Erythroblast (primary cell): ENCODE results near the gene AKAP11.

Experiments used
- GATA1 ChIP-seq: IDR thresholded peaks from 2 replicates; pipeline ENCODE4 v1.6.1; 2011; ENCODE audit warnings: low read depth, mild to moderate bottlenecking, control low read depth, low read length, moderate library complexity
- POLR2A ChIP-seq: IDR thresholded peaks from 2 replicates; pipeline ENCODE4 v1.6.1; 2011; ENCODE audit warnings: mild to moderate bottlenecking, low read length

DNA sequence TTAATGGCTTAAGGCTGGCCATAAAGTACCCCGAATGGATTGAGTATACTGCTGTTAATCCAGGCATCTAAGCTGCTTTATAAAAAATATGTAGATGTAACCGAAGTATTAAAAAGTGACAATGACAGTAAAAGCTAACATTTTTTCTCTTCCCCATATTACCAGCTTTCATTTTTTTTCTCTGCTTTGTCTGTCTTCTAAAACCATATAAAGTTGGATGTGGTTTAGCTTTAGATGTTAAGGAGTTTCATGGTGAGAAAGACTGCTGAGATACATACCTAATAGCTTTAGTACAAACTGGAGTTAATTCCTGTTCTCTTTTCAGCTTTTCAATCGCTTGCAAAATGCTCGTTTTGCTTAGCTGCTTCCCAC is 838 bp downstream of the AKAP11 start:
- TF ChIP-seq POLR2A (no peak), GATA1 (no peak)
